Mesothelial cell of epicardium (in vitro differentiated cells): ENCODE results near the gene SDC1. TPM values are rescaled to one million over a fixed set of nuclear protein-coding genes. Genes with fewer than 3 reads are reported as not detected.

Experiments used
- DNase-seq, 2 experiments: peaks; one replicate each; pipeline ENCODE4 v3.0.0; 2021; ENCODE audit warnings: low spot score in 2 of 2; ENCODE audit not compliant: unreplicated experiment in 2 of 2
- H3K27ac Mint-ChIP-seq: 2 replicates; pipeline ENCODE4 v1.8.0; 2021; ENCODE audit warnings: mixed read lengths
- H3K27me3 Mint-ChIP-seq: 2 replicates; pipeline ENCODE4 v1.8.0; 2021; ENCODE audit warnings: low read depth, mixed read lengths
- H3K36me3 Mint-ChIP-seq: 2 replicates; pipeline ENCODE4 v1.8.0; 2021; ENCODE audit warnings: mixed read lengths
- H3K4me1 Mint-ChIP-seq: 2 replicates; pipeline ENCODE4 v1.8.0; 2021; ENCODE audit warnings: mixed read lengths
- H3K4me3 Mint-ChIP-seq: 2 replicates; pipeline ENCODE4 v1.8.0; 2021; ENCODE audit warnings: mild to moderate bottlenecking, moderate library complexity, mixed read lengths
- H3K9me3 Mint-ChIP-seq: 2 replicates; pipeline ENCODE4 v1.8.0; 2021; ENCODE audit warnings: mixed read lengths
- total RNA-seq: library from RNA; stranded (reverse); gene quantifications from 3 replicates; pipeline ENCODE4 v1.2.1, GENCODE V29; 2021
- TF ChIP-seq, protein P1 (sequence below): fragments of 200-600 bp; sonication (generic); IDR thresholded peaks from one replicate; pipeline ENCODE4 v1.5.0; 2021; ENCODE audit warnings: antibody characterized with exemption; ENCODE audit not compliant: unreplicated experiment

Gene SDC1
- total RNA-seq, 1 donor from 2014 or later = 50.7 TPM

DNA sequence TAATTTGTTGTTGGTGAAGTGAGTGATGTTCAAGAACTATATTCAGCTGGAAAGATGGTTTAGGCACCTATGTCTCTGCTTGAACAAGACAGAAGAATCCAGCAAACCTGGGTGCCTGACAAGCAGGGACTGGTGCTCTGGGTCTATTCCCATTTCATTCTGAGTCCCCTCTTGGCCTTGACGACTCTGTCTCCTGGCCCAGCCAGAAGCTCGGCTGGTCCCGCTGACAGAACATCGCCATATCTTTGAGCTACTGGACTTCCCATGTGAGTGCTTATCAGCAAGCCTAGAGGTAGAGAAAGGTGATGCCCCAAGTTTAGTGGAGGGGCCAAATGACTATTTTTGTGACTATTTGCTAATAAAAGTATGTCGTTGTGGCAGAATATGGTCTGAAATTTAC lies 48.2 kb downstream of the SDC1 start:
- DNase-seq = no peak
- Mint-ChIP-seq H3K9me3 (no peaks in the 10 kb centered on the region), H3K27ac (no peak overlapping the region), H3K27me3 (no peaks in the 10 kb centered on the region), H3K4me3 (no peak overlapping the region), H3K4me1 (peaks cover 11% of the 10 kb centered on the region), H3K36me3 (no peaks in the 10 kb centered on the region)
- TF ChIP-seq, protein P1, sequence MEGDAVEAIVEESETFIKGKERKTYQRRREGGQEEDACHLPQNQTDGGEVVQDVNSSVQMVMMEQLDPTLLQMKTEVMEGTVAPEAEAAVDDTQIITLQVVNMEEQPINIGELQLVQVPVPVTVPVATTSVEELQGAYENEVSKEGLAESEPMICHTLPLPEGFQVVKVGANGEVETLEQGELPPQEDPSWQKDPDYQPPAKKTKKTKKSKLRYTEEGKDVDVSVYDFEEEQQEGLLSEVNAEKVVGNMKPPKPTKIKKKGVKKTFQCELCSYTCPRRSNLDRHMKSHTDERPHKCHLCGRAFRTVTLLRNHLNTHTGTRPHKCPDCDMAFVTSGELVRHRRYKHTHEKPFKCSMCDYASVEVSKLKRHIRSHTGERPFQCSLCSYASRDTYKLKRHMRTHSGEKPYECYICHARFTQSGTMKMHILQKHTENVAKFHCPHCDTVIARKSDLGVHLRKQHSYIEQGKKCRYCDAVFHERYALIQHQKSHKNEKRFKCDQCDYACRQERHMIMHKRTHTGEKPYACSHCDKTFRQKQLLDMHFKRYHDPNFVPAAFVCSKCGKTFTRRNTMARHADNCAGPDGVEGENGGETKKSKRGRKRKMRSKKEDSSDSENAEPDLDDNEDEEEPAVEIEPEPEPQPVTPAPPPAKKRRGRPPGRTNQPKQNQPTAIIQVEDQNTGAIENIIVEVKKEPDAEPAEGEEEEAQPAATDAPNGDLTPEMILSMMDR = no peak

DNA sequence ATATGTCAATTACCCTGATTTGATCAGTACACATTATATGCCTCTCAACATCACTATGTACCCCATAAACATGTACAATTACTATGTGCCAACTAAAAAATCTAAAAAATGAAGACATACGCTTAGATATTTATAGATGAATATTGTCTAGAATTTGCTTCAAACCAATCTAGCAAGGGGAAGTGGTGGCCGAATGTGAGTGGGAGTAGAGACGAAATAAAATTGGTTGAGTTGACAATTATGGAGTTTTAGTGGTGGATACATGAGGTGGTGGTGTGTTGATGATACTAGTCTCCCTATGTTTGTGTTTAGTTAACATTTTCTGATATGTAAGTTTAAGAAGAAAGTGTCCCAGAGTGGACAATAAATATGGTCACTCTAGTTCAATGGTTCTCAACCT lies 49.0 kb downstream of the SDC1 start:
- no peaks in the 10 kb centered on the region for H3K9me3 Mint-ChIP-seq
- H3K4me3 Mint-ChIP-seq = no peak overlapping the region
- TF ChIP-seq, protein P1 = no peak
- no peaks in the 10 kb centered on the region for H3K36me3 Mint-ChIP-seq
- no peaks in the 10 kb centered on the region for H3K27me3 Mint-ChIP-seq
- no peak overlapping the region for H3K27ac Mint-ChIP-seq
- peaks cover 11% of the 10 kb centered on the region for H3K4me1 Mint-ChIP-seq
- no peak for DNase-seq

- Mint-ChIP-seq H3K4me3 (no peak overlapping the region), H3K4me1 (peaks cover 11% of the 10 kb centered on the region), H3K27ac (no peak overlapping the region), H3K36me3 (no peaks in the 10 kb centered on the region), H3K27me3 (no peaks in the 10 kb centered on the region), H3K9me3 (no peaks in the 10 kb centered on the region)
- DNase-seq = no peak
- TF ChIP-seq, protein P1 = no peak
These were observed 49.7 kb downstream of the SDC1 start for GRCh38 chr2:20175267-20175666.

DNA sequence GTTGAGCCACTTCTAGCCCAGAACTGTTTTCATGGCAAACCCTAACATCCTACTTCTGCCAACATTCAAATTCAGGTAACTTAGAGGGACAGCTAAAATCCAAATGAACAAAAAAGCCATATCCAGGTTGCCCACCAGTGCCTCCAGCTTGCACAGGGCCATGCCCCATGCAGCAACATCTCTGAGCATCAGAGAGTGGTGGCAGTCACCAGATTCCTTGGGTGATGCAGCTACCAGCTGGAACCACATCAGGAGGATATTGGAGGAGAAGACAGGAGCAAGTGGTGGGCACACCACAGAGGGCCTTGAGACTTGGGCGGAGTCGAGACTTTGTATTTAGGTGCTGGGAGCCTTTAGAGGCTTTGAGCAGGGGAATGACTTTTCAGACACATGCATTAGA lies 50.5 kb downstream of the SDC1 start:
- no peaks in the 10 kb centered on the region for H3K36me3 Mint-ChIP-seq
- H3K27ac Mint-ChIP-seq = no peak overlapping the region
- H3K27me3 Mint-ChIP-seq = no peaks in the 10 kb centered on the region
- H3K4me1 Mint-ChIP-seq = peaks cover 11% of the 10 kb centered on the region
- no peak overlapping the region for H3K4me3 Mint-ChIP-seq
- TF ChIP-seq, protein P1 = no peak
- H3K9me3 Mint-ChIP-seq = no peaks in the 10 kb centered on the region
- no peak for DNase-seq

GRCh38 chr2:20173496-20174402 lies 51.2 kb downstream of the SDC1 start:
- no peak overlapping the region for H3K4me3 Mint-ChIP-seq

More at GRCh38 chr2:20173496-20174402, 51.2 kb downstream of the SDC1 start:
- Mint-ChIP-seq H3K4me1 (peaks cover 11% of the 10 kb centered on the region), H3K27me3 (no peaks in the 10 kb centered on the region), H3K27ac (no peak overlapping the region), H3K36me3 (no peaks in the 10 kb centered on the region), H3K9me3 (no peaks in the 10 kb centered on the region)
- TF ChIP-seq, protein P1 = no peak
- DNase-seq = no peak
